GM12865 (cell line): ENCODE results near the gene GRK1.

Experiments
- DNase-seq: peaks from one replicate; pipeline ENCODE4 v3.0.0; 2010; ENCODE audit warnings: low read depth
- H3K4me3 ChIP-seq: 2 replicates; pipeline ENCODE4 v1.5.1; 2011; ENCODE audit warnings: mild to moderate bottlenecking, low read depth, low read length, control low read depth
- CTCF ChIP-seq: IDR thresholded peaks from 2 replicates; pipeline ENCODE4 v1.5.1; 2011; ENCODE audit warnings: low read length, control low read depth, low read depth, inconsistent platforms; ENCODE audit not compliant: insufficient read depth; ENCODE audit errors: missing control alignments

Gene GRK1

GRCh38 chr13:113758651-113759524, 91.9 kb downstream of the GRK1 start, which contains the start of gene TMEM255B:
TSS of gene TMEM255B (plus strand) at chr13:113759226. CDS start at chr13:113759270, 44 bp downstream.
- peak within 1 kb of the TSS; percentile 67 for H3K4me3 ChIP-seq
- no peak for TF ChIP-seq CTCF
- DNase-seq, result peak; percentile 48

- no peak for TF ChIP-seq CTCF
- H3K4me3 ChIP-seq, result peak overlapping the region; percentile 67
- DNase-seq, result no peak
Measured at GRCh38 chr13:113759525-113760137, 92.6 kb downstream of the GRK1 start.

GRCh38 chr13:113761136-113761535, 94.1 kb downstream of the GRK1 start:
- no peak for TF ChIP-seq CTCF
- no peak for DNase-seq
- no peak overlapping the region for H3K4me3 ChIP-seq

GRCh38 chr13:113762075-113762474, 95.1 kb downstream of the GRK1 start:
- H3K4me3 ChIP-seq, result no peak overlapping the region
- no peak for TF ChIP-seq CTCF
- DNase-seq, result no peak

GRCh38 chr13:113762538-113762937, 95.5 kb downstream of the GRK1 start:
- TF ChIP-seq CTCF, result no peak
- DNase-seq, result no peak
- no peak overlapping the region for H3K4me3 ChIP-seq

GRCh38 chr13:113763254-113763653, 96.2 kb downstream of the GRK1 start:
- TF ChIP-seq CTCF, result no peak
- H3K4me3 ChIP-seq, result no peak overlapping the region
- DNase-seq, result no peak
